Stimulated activated naive B cell treated with anti-CD40 and anti-IgM and Interleukin-4, amounts not matched to agents 10 μg/mL and 1 μg/mL and 100 μg/mL, for 72 hours (primary cell): ENCODE results near the gene MAP7D1.
"Not testable (repeated sequence)": the region's sequence is repeated elsewhere in the genome, so short reads cannot be mapped to it uniquely, and the experiment has no call there.

Experiments used
- ATAC-seq, 2 donors: fragments of 150-1000 bp; cut with Tn5 transposase; replicated peaks; 2 replicates each; pipeline ENCODE4 v1.10.0; 2021; ENCODE audit warnings: moderate library complexity in 1 of 2
- DNase-seq: peaks from one replicate; pipeline ENCODE4 v3.0.0; 2021
- H3K27ac Mint-ChIP-seq: one replicate; pipeline ENCODE4 v1.8.0; 2022; ENCODE audit warnings: mild to moderate bottlenecking, mixed read lengths
- H3K27me3 Mint-ChIP-seq, 2 donors: one replicate each; pipeline ENCODE4 v1.8.0; 2022; ENCODE audit warnings: mixed read lengths in 2 of 2
- H3K36me3 Mint-ChIP-seq, 2 donors: one replicate each; pipeline ENCODE4 v1.8.0; 2022; ENCODE audit warnings: mixed read lengths in 2 of 2, mild to moderate bottlenecking in 1 of 2
- H3K4me1 Mint-ChIP-seq, 2 donors: one replicate each; pipeline ENCODE4 v1.8.0; 2022; ENCODE audit warnings: mixed read lengths in 2 of 2, mild to moderate bottlenecking in 1 of 2
- H3K4me3 Mint-ChIP-seq, 2 donors: one replicate each; pipeline ENCODE4 v1.8.0; 2022; ENCODE audit warnings: mild to moderate bottlenecking in 2 of 2, mixed read lengths in 2 of 2, moderate library complexity in 1 of 2
- H3K9me3 Mint-ChIP-seq, 2 donors: one replicate each; pipeline ENCODE4 v1.8.0; 2022; ENCODE audit warnings: mixed read lengths in 2 of 2, mild to moderate bottlenecking in 1 of 2

The MAP7D1 gene

GRCh38 chr1:36225283-36225899, 69.4 kb downstream of the MAP7D1 start:
- H3K27ac Mint-ChIP-seq = peak overlapping the region; percentile 100
- H3K27me3 Mint-ChIP-seq = no peaks in the 10 kb centered on the region
- no peak for DNase-seq
- peaks cover 13 to 36% of the 10 kb centered on the region in 2 donors for H3K4me1 Mint-ChIP-seq
- H3K9me3 Mint-ChIP-seq = no peaks in the 10 kb centered on the region
- peaks cover 25 to 31% of the 10 kb centered on the region in 2 donors for H3K36me3 Mint-ChIP-seq
- no peak for ATAC-seq
- peak overlapping the region; percentile 90 to 96 for H3K4me3 Mint-ChIP-seq

- peaks cover 36 to 49% of the 10 kb centered on the region in 2 donors for H3K36me3 Mint-ChIP-seq
These were observed 74.3 kb downstream of the MAP7D1 start for GRCh38 chr1:36230279-36230678.

More at GRCh38 chr1:36230279-36230678, 74.3 kb downstream of the MAP7D1 start:
- H3K27me3 Mint-ChIP-seq, H3K9me3 Mint-ChIP-seq, H3K4me3 Mint-ChIP-seq, ATAC-seq, H3K27ac Mint-ChIP-seq, DNase-seq: not testable (repeated sequence)
- H3K4me1 Mint-ChIP-seq = peaks cover 22 to 80% of the 10 kb centered on the region in 2 donors
